OCI-LY3 (cell line): ENCODE results near the gene ALDH3B2.

ENCODE experiments used
- CTCF ChIP-seq: fragments of 200-600, 300-600 bp; sonication (generic); IDR thresholded peaks from 2 replicates; pipeline ENCODE4 v1.5.1; 2014; ENCODE audit warnings: antibody characterized with exemption, low read length, low read depth
- EZH2phosphoT487 ChIP-seq: fragments of 200-600 bp; shearing (Covaris generic); IDR thresholded peaks from 2 replicates; pipeline ENCODE4 v1.6.1; 2018; ENCODE audit warnings: antibody characterized with exemption, mixed run types, low read depth

GRCh38 chr11:67615728-67616430, 58.5 kb downstream of the ALDH3B2 start:
- TF ChIP-seq CTCF (0 out of 2 replicates have a peak, but pooled peaks have one; percentile 1), EZH2phosphoT487 (no peak)
